Transverse colon (tissue), 3 donors: ENCODE results near the gene TBX6.
"Not testable (repeated sequence)": the region's sequence is repeated elsewhere in the genome, so short reads cannot be mapped to it uniquely, and the experiment has no call there.

Experiments
- EP300 ChIP-seq: sonication (generic); formaldehyde crosslinking; IDR thresholded peaks from one replicate; pipeline ENCODE4 v1.6.1; 2017; ENCODE audit warnings: antibody characterized with exemption, low read depth
- POLR2A ChIP-seq: fragments of 450-650 bp; IDR thresholded peaks from one replicate; pipeline ENCODE4 v1.6.1; 2016; ENCODE audit warnings: antibody characterized with exemption, mild to moderate bottlenecking, moderate library complexity
- TF ChIP-seq, protein P1 (sequence below), 5 experiments: fragments of 200-600 bp in 3 of 5; fragments of 450-650 bp in 2 of 5; sonication (generic) in 3 of 5; IDR thresholded peaks; 1 replicate in 2 of 5; 2 replicates in 3 of 5; pipeline ENCODE4 v1.5.1; 2016 to 2017; ENCODE audit warnings: antibody characterized with exemption in 5 of 5, inconsistent platforms in 3 of 5, mild to moderate bottlenecking in 2 of 5, moderate library complexity in 1 of 5

GRCh38 chr16:30125690-30126089 is 34.0 kb upstream of the TBX6 start:
- TF ChIP-seq, protein P1, sequence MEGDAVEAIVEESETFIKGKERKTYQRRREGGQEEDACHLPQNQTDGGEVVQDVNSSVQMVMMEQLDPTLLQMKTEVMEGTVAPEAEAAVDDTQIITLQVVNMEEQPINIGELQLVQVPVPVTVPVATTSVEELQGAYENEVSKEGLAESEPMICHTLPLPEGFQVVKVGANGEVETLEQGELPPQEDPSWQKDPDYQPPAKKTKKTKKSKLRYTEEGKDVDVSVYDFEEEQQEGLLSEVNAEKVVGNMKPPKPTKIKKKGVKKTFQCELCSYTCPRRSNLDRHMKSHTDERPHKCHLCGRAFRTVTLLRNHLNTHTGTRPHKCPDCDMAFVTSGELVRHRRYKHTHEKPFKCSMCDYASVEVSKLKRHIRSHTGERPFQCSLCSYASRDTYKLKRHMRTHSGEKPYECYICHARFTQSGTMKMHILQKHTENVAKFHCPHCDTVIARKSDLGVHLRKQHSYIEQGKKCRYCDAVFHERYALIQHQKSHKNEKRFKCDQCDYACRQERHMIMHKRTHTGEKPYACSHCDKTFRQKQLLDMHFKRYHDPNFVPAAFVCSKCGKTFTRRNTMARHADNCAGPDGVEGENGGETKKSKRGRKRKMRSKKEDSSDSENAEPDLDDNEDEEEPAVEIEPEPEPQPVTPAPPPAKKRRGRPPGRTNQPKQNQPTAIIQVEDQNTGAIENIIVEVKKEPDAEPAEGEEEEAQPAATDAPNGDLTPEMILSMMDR (IDR thresholded peaks at IDR 0.05), result not testable (repeated sequence)
- not testable (repeated sequence) for TF ChIP-seq POLR2A, EP300
